Progenitor cell of endocrine pancreas (in vitro differentiated cells): ENCODE data around the gene ITM2C. TPM values are rescaled to one million over a fixed set of nuclear protein-coding genes. Genes with fewer than 3 reads are reported as not detected.

ENCODE experiments used
- DNase-seq: peaks from one replicate; pipeline ENCODE4 v3.0.0; 2021; ENCODE audit warnings: low spot score; ENCODE audit not compliant: unreplicated experiment
- H3K27ac Mint-ChIP-seq: 2 replicates; pipeline ENCODE4 v1.8.0; 2021; ENCODE audit warnings: mild to moderate bottlenecking, moderate library complexity, mixed read lengths
- H3K27me3 Mint-ChIP-seq: 2 replicates; pipeline ENCODE4 v1.8.0; 2021; ENCODE audit warnings: mixed read lengths
- H3K36me3 Mint-ChIP-seq: 2 replicates; pipeline ENCODE4 v1.8.0; 2022; ENCODE audit warnings: mixed read lengths; ENCODE audit not compliant: insufficient read depth
- H3K4me1 Mint-ChIP-seq: 2 replicates; pipeline ENCODE4 v1.8.0; 2021; ENCODE audit warnings: low read depth, mixed read lengths
- H3K4me3 Mint-ChIP-seq: 2 replicates; pipeline ENCODE4 v1.8.0; 2021; ENCODE audit warnings: low read depth, mild to moderate bottlenecking, moderate library complexity, mixed read lengths
- H3K9me3 Mint-ChIP-seq: 2 replicates; pipeline ENCODE4 v1.8.0; 2021; ENCODE audit warnings: low read depth, mixed read lengths
- CTCF ChIP-seq: fragments of 200-600 bp; sonication (generic); IDR thresholded peaks from one replicate; pipeline ENCODE4 v1.5.0; 2021; ENCODE audit warnings: antibody characterized with exemption, mild to moderate bottlenecking; ENCODE audit not compliant: unreplicated experiment
- total RNA-seq: library from RNA; stranded (reverse); gene quantifications from 2 replicates; pipeline ENCODE4 v1.2.1, GENCODE V29; 2021

The ITM2C gene
- total RNA-seq, 1 donor from 2014 or later = 169 TPM

- no peak overlapping the region for H3K4me3 Mint-ChIP-seq
Observed at GRCh38 chr2:230850358-230850658, 14.4 kb upstream of the ITM2C start.

GRCh38 chr2:230852113-230852512 lies 12.6 kb upstream of the ITM2C start:
- H3K27ac Mint-ChIP-seq = no peak overlapping the region
- peaks cover 3% of the 10 kb centered on the region for H3K4me1 Mint-ChIP-seq
- peaks cover 28% of the 10 kb centered on the region for H3K27me3 Mint-ChIP-seq
- TF ChIP-seq CTCF = no peak
- DNase-seq = no peak
- no peaks in the 10 kb centered on the region for H3K9me3 Mint-ChIP-seq
- H3K4me3 Mint-ChIP-seq = no peak overlapping the region
- H3K36me3 Mint-ChIP-seq = no peaks in the 10 kb centered on the region

More at GRCh38 chr2:230850358-230850658, 14.4 kb upstream of the ITM2C start:
- H3K9me3 Mint-ChIP-seq = no peaks in the 10 kb centered on the region
- peaks cover 37% of the 10 kb centered on the region for H3K27me3 Mint-ChIP-seq
- H3K4me1 Mint-ChIP-seq = peaks cover 3% of the 10 kb centered on the region
- no peaks in the 10 kb centered on the region for H3K36me3 Mint-ChIP-seq
- no peak for TF ChIP-seq CTCF
- no peak overlapping the region for H3K27ac Mint-ChIP-seq
- DNase-seq = no peak

- DNase-seq = no peak
- peaks cover 3% of the 10 kb centered on the region for H3K4me1 Mint-ChIP-seq
- TF ChIP-seq CTCF = no peak
Observed at GRCh38 chr2:230861552-230862255, 3.0 kb upstream of the ITM2C start.

GRCh38 chr2:230862292-230862691 lies 2.5 kb upstream of the ITM2C start:
- no peak for TF ChIP-seq CTCF
- Mint-ChIP-seq H3K36me3 (no peaks in the 10 kb centered on the region), H3K4me3 (no peak overlapping the region), H3K9me3 (no peaks in the 10 kb centered on the region), H3K4me1 (peaks cover 9% of the 10 kb centered on the region), H3K27ac (no peak overlapping the region), H3K27me3 (peaks cover 21% of the 10 kb centered on the region)
- DNase-seq = no peak

More at GRCh38 chr2:230861552-230862255, 3.0 kb upstream of the ITM2C start:
- no peaks in the 10 kb centered on the region for H3K9me3 Mint-ChIP-seq
- no peaks in the 10 kb centered on the region for H3K36me3 Mint-ChIP-seq
- H3K27ac Mint-ChIP-seq = no peak overlapping the region
- H3K4me3 Mint-ChIP-seq = no peak overlapping the region
- H3K27me3 Mint-ChIP-seq = peaks cover 21% of the 10 kb centered on the region

GRCh38 chr2:230863031-230863430 lies 1.7 kb upstream of the ITM2C start:
- H3K36me3 Mint-ChIP-seq = no peaks in the 10 kb centered on the region
- no peak for TF ChIP-seq CTCF
- no peak overlapping the region for H3K27ac Mint-ChIP-seq
- DNase-seq = no peak
- H3K9me3 Mint-ChIP-seq = no peaks in the 10 kb centered on the region
- peaks cover 21% of the 10 kb centered on the region for H3K27me3 Mint-ChIP-seq
- no peak overlapping the region for H3K4me3 Mint-ChIP-seq
- H3K4me1 Mint-ChIP-seq = peaks cover 12% of the 10 kb centered on the region
